Effector memory CD8-positive, alpha-beta T cell (primary cell): ENCODE results near the gene NDUFB2.

Experiments used
- ATAC-seq: fragments of 150-1000 bp; cut with Tn5 transposase; replicated peaks from 2 replicates; pipeline ENCODE4 v1.10.0; 2021; ENCODE audit warnings: mild to moderate bottlenecking, moderate library complexity
- DNase-seq, 3 experiments: peaks; one replicate each; pipeline ENCODE4 v3.0.0; 2021
- H3K27ac Mint-ChIP-seq, 2 donors: one replicate each; pipeline ENCODE4 v1.8.0; 2022; ENCODE audit warnings: mild to moderate bottlenecking in 2 of 2, mixed read lengths in 2 of 2, moderate library complexity in 2 of 2
- H3K27me3 Mint-ChIP-seq, 2 donors: one replicate each; pipeline ENCODE4 v1.8.0; 2022; ENCODE audit warnings: mixed read lengths in 2 of 2
- H3K36me3 Mint-ChIP-seq: one replicate; pipeline ENCODE4 v1.8.0; 2022; ENCODE audit warnings: mild to moderate bottlenecking, moderate library complexity, mixed read lengths; ENCODE audit not compliant: insufficient read depth
- H3K4me1 Mint-ChIP-seq, 2 donors: one replicate each; pipeline ENCODE4 v1.8.0; 2022; ENCODE audit warnings: low read depth in 2 of 2, mixed read lengths in 2 of 2
- H3K4me3 Mint-ChIP-seq, 2 donors: one replicate each; pipeline ENCODE4 v1.8.0; 2022; ENCODE audit warnings: mild to moderate bottlenecking in 2 of 2, mixed read lengths in 2 of 2, moderate library complexity in 2 of 2
- H3K9me3 Mint-ChIP-seq, 2 donors: one replicate each; pipeline ENCODE4 v1.8.0; 2022; ENCODE audit warnings: mixed read lengths in 2 of 2

The NDUFB2 gene

GRCh38 chr7:140745266-140746058 is 49.0 kb downstream of the NDUFB2 start:
- Mint-ChIP-seq H3K4me3 (no peak overlapping the region), H3K27me3 (no peaks in the 10 kb centered on the region), H3K9me3 (no peaks in the 10 kb centered on the region), H3K36me3 (no peaks in the 10 kb centered on the region), H3K27ac (peak overlapping the region in 1 of 2 donors; percentile 7), H3K4me1 (no peaks in the 10 kb centered on the region)
- ATAC-seq (no peak), DNase-seq (no peak)

GRCh38 chr7:140746751-140747150 is 50.2 kb downstream of the NDUFB2 start:
- ATAC-seq: no peak
- Mint-ChIP-seq H3K27me3 (no peaks in the 10 kb centered on the region), H3K36me3 (no peaks in the 10 kb centered on the region), H3K9me3 (no peaks in the 10 kb centered on the region), H3K27ac (no peak overlapping the region), H3K4me1 (no peaks in the 10 kb centered on the region), H3K4me3 (no peak overlapping the region)
- DNase-seq: no peak

GRCh38 chr7:140752533-140752932 is 56.0 kb downstream of the NDUFB2 start:
- ATAC-seq (no peak), DNase-seq (no peak)
- Mint-ChIP-seq H3K9me3 (no peaks in the 10 kb centered on the region), H3K27me3 (no peaks in the 10 kb centered on the region), H3K27ac (no peak overlapping the region), H3K4me1 (no peaks in the 10 kb centered on the region), H3K4me3 (no peak overlapping the region), H3K36me3 (no peaks in the 10 kb centered on the region)

- H3K27me3 Mint-ChIP-seq: no peaks in the 10 kb centered on the region
- DNase-seq: no peak
- H3K4me3 Mint-ChIP-seq: no peak overlapping the region
- no peaks in the 10 kb centered on the region for H3K9me3 Mint-ChIP-seq
- no peak for ATAC-seq
- no peaks in the 10 kb centered on the region for H3K36me3 Mint-ChIP-seq
- no peaks in the 10 kb centered on the region for H3K4me1 Mint-ChIP-seq
- no peak overlapping the region for H3K27ac Mint-ChIP-seq
Observed at GRCh38 chr7:140754506-140754905, 58.0 kb downstream of the NDUFB2 start.
